PC-9 (cell line): ENCODE data around the gene CD109.

ENCODE experiments used
- CTCF ChIP-seq: fragments of 200-600 bp; sonication (generic); conservative IDR thresholded peaks from 2 replicates; pipeline ENCODE4 v1.6.1; 2017; ENCODE audit warnings: mixed run types, antibody characterized with exemption, mild to moderate bottlenecking, moderate library complexity
- EZH2 ChIP-seq: fragments of 200-600 bp; sonication (generic); IDR thresholded peaks from 2 replicates; pipeline ENCODE4 v1.8.0; 2017; ENCODE audit warnings: antibody characterized with exemption, low read depth

- TF ChIP-seq CTCF (no peak), EZH2 (no peak)
Measured at GRCh38 chr6:73648166-73648565, 47.8 kb upstream of the CD109 start.
